ENCODE results near the gene TMEM131.

Gene TMEM131

DNA sequence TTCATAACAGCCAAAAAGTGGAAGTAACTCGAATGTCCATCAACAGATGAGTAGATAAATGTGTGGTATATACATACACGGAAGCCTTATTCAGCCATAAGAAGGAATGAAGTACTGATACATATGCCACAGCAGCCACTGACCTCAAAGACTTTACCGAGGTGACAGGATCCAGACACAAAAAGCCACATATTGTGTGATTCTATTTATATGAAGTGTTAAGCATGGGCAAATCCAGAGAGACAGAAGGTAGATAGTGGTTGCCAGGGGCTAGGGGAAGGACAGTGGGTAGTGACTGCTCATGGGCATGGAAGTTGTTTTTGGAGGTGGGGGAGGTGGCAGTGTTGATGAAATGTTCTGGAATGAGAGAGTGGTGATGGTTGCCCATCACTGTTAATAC lies 248.5 kb downstream of the TMEM131 start:
- Histone ChIP-seq H3K4me3 (ENCODE audit: insufficient read depth in 1 of 2, low read depth in 1 of 2, low read length in 2 of 2) (no peak overlapping the region), H3K18ac (ENCODE audit: low read depth in 1 of 2, low read length in 2 of 2) (no peak overlapping the region), H2BK120ac (ENCODE audit: low read depth, low read length) (no peak overlapping the region), H3K79me1 (replicated peaks; ENCODE audit: low read length, poor library complexity, severe bottlenecking) (no peaks in the 10 kb centered on the region), H2BK5ac (ENCODE audit: low read depth, low read length, poor library complexity, severe bottlenecking) (no peak overlapping the region), H3K9ac (ENCODE audit: low read length) (no peak overlapping the region), H2AK5ac (ENCODE audit: low read length, severe bottlenecking) (no peak overlapping the region), H3K23ac (ENCODE audit: low read length in 2 of 2) (no peak overlapping the region), H4K8ac (ENCODE audit: low read length) (no peak overlapping the region), H3K27ac (ENCODE audit: low read length, poor library complexity, severe bottlenecking) (no peak overlapping the region), H4K91ac (ENCODE audit: low read length) (no peak overlapping the region), H3K9me3 (ENCODE audit: control insufficient read depth, low read length) (no peaks in the 10 kb centered on the region), H3K4ac (ENCODE audit: low read depth in 1 of 2, low read length in 2 of 2) (no peak overlapping the region), H2AFZ (ENCODE audit: low read depth, low read length) (no peak overlapping the region), H2BK15ac (ENCODE audit: low read depth, poor library complexity, severe bottlenecking) (no peak overlapping the region), H2BK12ac (ENCODE audit: low read length in 2 of 2) (no peak overlapping the region), H3K4me1 (ENCODE audit: control insufficient read depth, insufficient read depth, low read depth, low read length) (peaks cover 11% of the 10 kb centered on the region), H3K27me3 (ENCODE audit: control insufficient read depth in 1 of 2, insufficient read depth in 1 of 2, low read length in 2 of 2) (no peaks in the 10 kb centered on the region), H3K4me2 (ENCODE audit: low read length, poor library complexity, severe bottlenecking) (no peak overlapping the region), H3K36me3 (ENCODE audit: control insufficient read depth in 1 of 2, insufficient read depth in 2 of 2, low read depth in 1 of 2, low read length in 2 of 2) (peaks cover 10 to 48% of the 10 kb centered on the region in 2 experiments), H3K14ac (ENCODE audit: low read length in 2 of 2) (no peak overlapping the region)
- DNase-seq: no peak
- 90% methylated on average over 3 of the region's 3 CpGs for WGBS

DNA sequence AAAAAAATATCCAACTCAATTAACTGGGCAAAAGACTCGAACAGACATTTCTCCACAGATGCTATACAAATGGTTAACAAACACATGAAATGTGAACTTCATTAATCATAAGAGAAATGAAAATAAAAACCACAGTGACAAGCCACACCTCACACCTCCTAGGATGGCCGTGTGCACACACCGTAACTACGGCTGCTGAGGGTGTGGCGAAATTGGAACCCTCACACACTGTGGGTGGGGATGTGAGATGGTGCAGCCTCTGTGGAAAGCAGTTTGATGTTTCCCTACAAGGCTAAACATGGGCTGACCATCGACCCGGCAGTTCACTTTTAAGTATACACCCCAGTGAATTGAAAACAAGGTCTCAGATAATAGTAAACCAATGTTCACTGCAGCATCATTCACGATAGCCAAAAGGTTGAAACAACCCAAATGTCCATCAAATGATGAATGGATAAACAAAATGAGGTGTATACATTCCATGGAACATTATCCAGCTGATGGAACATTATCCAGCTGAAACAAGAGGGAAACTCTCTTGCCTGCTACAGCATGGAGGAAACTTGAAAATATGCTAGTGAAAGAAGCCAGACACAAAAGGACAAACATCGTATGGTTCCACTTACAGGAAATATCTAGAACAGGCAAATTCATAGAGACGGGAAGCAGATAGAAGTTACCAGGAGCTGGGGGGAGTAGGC lies 250.1 kb downstream of the TMEM131 start:
- H3K18ac ChIP-seq (ENCODE audit: low read depth in 1 of 2, low read length in 2 of 2): no peak overlapping the region
- peaks cover 10 to 31% of the 10 kb centered on the region in 2 experiments for H3K36me3 ChIP-seq (ENCODE audit: control insufficient read depth in 1 of 2, insufficient read depth in 2 of 2, low read depth in 1 of 2, low read length in 2 of 2)
- H2AK5ac ChIP-seq (ENCODE audit: low read length, severe bottlenecking): no peak overlapping the region
- 49% methylated on average over 4 of the region's 10 CpGs for WGBS
- no peaks in the 10 kb centered on the region for H3K79me1 ChIP-seq (replicated peaks; ENCODE audit: low read length, poor library complexity, severe bottlenecking)
- no peak overlapping the region for H3K9ac ChIP-seq (ENCODE audit: low read length)
- H3K14ac ChIP-seq (ENCODE audit: low read length in 2 of 2): no peak overlapping the region
- no peak overlapping the region for H4K8ac ChIP-seq (ENCODE audit: low read length)
- H2BK120ac ChIP-seq (ENCODE audit: low read depth, low read length): no peak overlapping the region
- H3K4me3 ChIP-seq (ENCODE audit: insufficient read depth in 1 of 2, low read depth in 1 of 2, low read length in 2 of 2): no peak overlapping the region
- peak; percentile 35 for DNase-seq
- no peak overlapping the region for H4K91ac ChIP-seq (ENCODE audit: low read length)
- H3K4me2 ChIP-seq (ENCODE audit: low read length, poor library complexity, severe bottlenecking): no peak overlapping the region
- no peak overlapping the region for H3K27ac ChIP-seq (ENCODE audit: low read length, poor library complexity, severe bottlenecking)
- H2BK15ac ChIP-seq (ENCODE audit: low read depth, poor library complexity, severe bottlenecking): no peak overlapping the region
- no peaks in the 10 kb centered on the region for H3K9me3 ChIP-seq (ENCODE audit: control insufficient read depth, low read length)
- no peak overlapping the region for H2BK12ac ChIP-seq (ENCODE audit: low read length in 2 of 2)
- H3K4me1 ChIP-seq (ENCODE audit: control insufficient read depth, insufficient read depth, low read depth, low read length): peaks cover 9% of the 10 kb centered on the region
- no peak overlapping the region for H3K4ac ChIP-seq (ENCODE audit: low read depth in 1 of 2, low read length in 2 of 2)
- no peaks in the 10 kb centered on the region for H3K27me3 ChIP-seq (ENCODE audit: control insufficient read depth in 1 of 2, insufficient read depth in 1 of 2, low read length in 2 of 2)
- no peak overlapping the region for H2AFZ ChIP-seq (ENCODE audit: low read depth, low read length)
- H3K23ac ChIP-seq (ENCODE audit: low read length in 2 of 2): no peak overlapping the region
- no peak overlapping the region for H2BK5ac ChIP-seq (ENCODE audit: low read depth, low read length, poor library complexity, severe bottlenecking)

GRCh38 chr2:97743913-97744312 lies 251.8 kb downstream of the TMEM131 start:
- Histone ChIP-seq H3K79me1 (replicated peaks; ENCODE audit: low read length, poor library complexity, severe bottlenecking) (no peaks in the 10 kb centered on the region), H3K14ac (ENCODE audit: low read length in 2 of 2) (no peak overlapping the region), H2BK5ac (ENCODE audit: low read depth, low read length, poor library complexity, severe bottlenecking) (no peak overlapping the region), H2AK5ac (ENCODE audit: low read length, severe bottlenecking) (no peak overlapping the region), H3K18ac (ENCODE audit: low read depth in 1 of 2, low read length in 2 of 2) (no peak overlapping the region), H3K4me3 (ENCODE audit: insufficient read depth in 1 of 2, low read depth in 1 of 2, low read length in 2 of 2) (no peak overlapping the region), H3K27ac (ENCODE audit: low read length, poor library complexity, severe bottlenecking) (no peak overlapping the region), H2BK120ac (ENCODE audit: low read depth, low read length) (no peak overlapping the region), H3K4ac (ENCODE audit: low read depth in 1 of 2, low read length in 2 of 2) (no peak overlapping the region), H3K9me3 (ENCODE audit: control insufficient read depth, low read length) (no peaks in the 10 kb centered on the region), H4K8ac (ENCODE audit: low read length) (no peak overlapping the region), H3K23ac (ENCODE audit: low read length in 2 of 2) (no peak overlapping the region), H3K36me3 (ENCODE audit: control insufficient read depth in 1 of 2, insufficient read depth in 2 of 2, low read depth in 1 of 2, low read length in 2 of 2) (peaks cover 7 to 23% of the 10 kb centered on the region in 2 experiments), H2BK12ac (ENCODE audit: low read length in 2 of 2) (no peak overlapping the region), H3K4me1 (ENCODE audit: control insufficient read depth, insufficient read depth, low read depth, low read length) (peaks cover 9% of the 10 kb centered on the region), H4K91ac (ENCODE audit: low read length) (no peak overlapping the region), H2AFZ (ENCODE audit: low read depth, low read length) (no peak overlapping the region), H3K27me3 (ENCODE audit: control insufficient read depth in 1 of 2, insufficient read depth in 1 of 2, low read length in 2 of 2) (no peaks in the 10 kb centered on the region), H2BK15ac (ENCODE audit: low read depth, poor library complexity, severe bottlenecking) (no peak overlapping the region), H3K9ac (ENCODE audit: low read length) (no peak overlapping the region), H3K4me2 (ENCODE audit: low read length, poor library complexity, severe bottlenecking) (no peak overlapping the region)
- 94% methylated on average over 6 of the region's 6 CpGs for WGBS
- DNase-seq: no peak

DNA sequence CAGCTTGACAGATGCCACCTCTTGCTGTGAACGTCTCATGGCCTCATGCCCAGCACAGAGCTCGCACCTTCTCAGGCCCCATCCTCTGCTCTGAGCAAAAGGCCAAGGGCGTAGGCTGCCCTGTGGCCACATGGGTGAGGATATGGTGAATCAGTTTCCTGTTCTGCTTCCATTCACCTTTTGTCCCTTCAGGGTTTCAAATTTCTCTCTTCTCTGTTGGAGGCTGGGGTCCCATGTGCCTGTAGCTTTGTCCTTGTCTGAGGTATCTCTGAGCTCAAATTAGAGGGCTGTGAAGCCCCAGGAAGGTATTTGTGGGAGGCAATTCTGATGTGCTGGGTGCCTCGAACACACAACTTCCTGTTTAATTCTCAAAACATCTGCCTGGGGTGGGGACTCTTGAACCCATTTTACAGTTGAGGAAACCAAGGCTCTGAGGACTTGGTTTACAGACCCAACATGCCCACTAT lies 253.3 kb downstream of the TMEM131 start:
- H3K36me3 ChIP-seq (ENCODE audit: control insufficient read depth in 1 of 2, insufficient read depth in 2 of 2, low read depth in 1 of 2, low read length in 2 of 2): peaks cover 3 to 19% of the 10 kb centered on the region in 2 experiments
- H3K27me3 ChIP-seq (ENCODE audit: control insufficient read depth in 1 of 2, insufficient read depth in 1 of 2, low read length in 2 of 2): peaks cover 0 to 10% of the 10 kb centered on the region in 2 experiments
- H2AFZ ChIP-seq (ENCODE audit: low read depth, low read length): no peak overlapping the region
- no peak overlapping the region for H3K27ac ChIP-seq (ENCODE audit: low read length, poor library complexity, severe bottlenecking)
- no peaks in the 10 kb centered on the region for H3K79me1 ChIP-seq (replicated peaks; ENCODE audit: low read length, poor library complexity, severe bottlenecking)
- no peak overlapping the region for H4K91ac ChIP-seq (ENCODE audit: low read length)
- H4K8ac ChIP-seq (ENCODE audit: low read length): peak overlapping the region; percentile 60
- H3K4me2 ChIP-seq (ENCODE audit: low read length, poor library complexity, severe bottlenecking): no peak overlapping the region
- peak overlapping the region; percentile 5 to 69 for H3K18ac ChIP-seq (ENCODE audit: low read depth in 1 of 2, low read length in 2 of 2)
- H3K14ac ChIP-seq (ENCODE audit: low read length in 2 of 2): no peak overlapping the region
- H2BK12ac ChIP-seq (ENCODE audit: low read length in 2 of 2): no peak overlapping the region
- no peak overlapping the region for H3K4ac ChIP-seq (ENCODE audit: low read depth in 1 of 2, low read length in 2 of 2)
- H2BK120ac ChIP-seq (ENCODE audit: low read depth, low read length): no peak overlapping the region
- WGBS: 85% methylated on average over 3 of the region's 4 CpGs
- DNase-seq: no peak
- H3K4me1 ChIP-seq (ENCODE audit: control insufficient read depth, insufficient read depth, low read depth, low read length): peaks cover 7% of the 10 kb centered on the region
- H3K9ac ChIP-seq (ENCODE audit: low read length): no peak overlapping the region
- no peak overlapping the region for H3K4me3 ChIP-seq (ENCODE audit: insufficient read depth in 1 of 2, low read depth in 1 of 2, low read length in 2 of 2)
- H2BK15ac ChIP-seq (ENCODE audit: low read depth, poor library complexity, severe bottlenecking): peak overlapping the region; percentile 23
- no peak overlapping the region for H2AK5ac ChIP-seq (ENCODE audit: low read length, severe bottlenecking)
- H2BK5ac ChIP-seq (ENCODE audit: low read depth, low read length, poor library complexity, severe bottlenecking): no peak overlapping the region
- no peak overlapping the region for H3K23ac ChIP-seq (ENCODE audit: low read length in 2 of 2)
- H3K9me3 ChIP-seq (ENCODE audit: control insufficient read depth, low read length): no peaks in the 10 kb centered on the region
